Lower leg skin (tissue), 3 donors: ENCODE data around the gene KIF1B.

ENCODE experiments used
- CTCF ChIP-seq, 3 donors: fragments of 450-650 bp; IDR thresholded peaks; one replicate each; pipeline ENCODE4 v1.5.1; 2016; ENCODE audit warnings: antibody characterized with exemption in 3 of 3, mild to moderate bottlenecking in 3 of 3, moderate library complexity in 2 of 3
- POLR2A ChIP-seq, 2 donors: fragments of 450-650 bp; IDR thresholded peaks; one replicate each; pipeline ENCODE4 v1.6.1; 2016 to 2017; ENCODE audit warnings: antibody characterized with exemption in 2 of 2, mild to moderate bottlenecking in 1 of 2, moderate library complexity in 1 of 2

GRCh38 chr1:10386761-10387676, 176.6 kb downstream of the KIF1B start:
- TF ChIP-seq POLR2A (IDR thresholded peaks at IDR 0.05), result no peak
- TF ChIP-seq CTCF (IDR thresholded peaks at IDR 0.05), result no peak
